Amniotic stem cell (primary cell): Measurements from ENCODE around the gene IPO5.
"Not testable (repeated sequence)": the region's sequence is repeated elsewhere in the genome, so short reads cannot be mapped to it uniquely, and the experiment has no call there.

ENCODE experiments used
- DNase-seq: peaks from one replicate; lab custom pipeline; 2025; lab: John Stamatoyannopoulos, UW

Gene IPO5

DNA sequence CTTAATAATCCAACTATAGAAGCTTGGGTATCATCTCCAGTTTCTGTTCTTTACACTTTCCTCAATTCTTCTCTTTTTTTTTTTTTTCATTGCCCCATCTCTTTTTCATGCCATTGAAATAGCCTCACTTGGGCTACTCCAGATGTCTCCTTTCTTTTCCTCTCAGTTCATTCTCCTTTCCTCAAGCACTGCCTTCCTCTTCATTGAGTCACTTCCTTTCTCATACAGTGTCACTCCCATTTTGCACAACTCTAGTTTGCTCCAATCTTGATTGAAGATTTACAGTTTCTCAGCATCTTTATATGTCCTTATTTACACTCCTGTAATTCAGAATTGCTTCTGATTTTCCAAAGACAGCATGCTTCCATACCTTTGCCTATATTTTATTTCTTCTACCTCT, 61.3 kb downstream of the IPO5 start:
- peak; percentile 58 for DNase-seq

DNA sequence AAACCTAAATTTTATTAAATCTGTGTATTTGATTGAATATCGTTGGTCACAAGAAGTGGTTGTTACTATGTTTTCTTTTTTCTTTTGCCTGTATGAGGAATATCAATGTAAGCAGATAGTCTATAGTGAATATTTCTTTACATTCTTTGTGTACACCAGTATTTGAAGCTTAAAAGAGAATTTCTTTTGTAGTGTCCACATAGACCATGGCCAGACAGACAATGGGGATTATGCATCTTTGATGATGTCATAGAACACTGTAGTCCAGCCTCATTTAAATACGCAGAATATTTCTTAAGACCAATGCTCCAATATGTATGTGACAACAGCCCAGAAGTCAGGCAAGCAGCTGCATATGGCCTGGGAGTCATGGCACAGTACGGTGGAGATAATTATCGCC, 64.8 kb downstream of the IPO5 start:
- DNase-seq, result no peak

DNA sequence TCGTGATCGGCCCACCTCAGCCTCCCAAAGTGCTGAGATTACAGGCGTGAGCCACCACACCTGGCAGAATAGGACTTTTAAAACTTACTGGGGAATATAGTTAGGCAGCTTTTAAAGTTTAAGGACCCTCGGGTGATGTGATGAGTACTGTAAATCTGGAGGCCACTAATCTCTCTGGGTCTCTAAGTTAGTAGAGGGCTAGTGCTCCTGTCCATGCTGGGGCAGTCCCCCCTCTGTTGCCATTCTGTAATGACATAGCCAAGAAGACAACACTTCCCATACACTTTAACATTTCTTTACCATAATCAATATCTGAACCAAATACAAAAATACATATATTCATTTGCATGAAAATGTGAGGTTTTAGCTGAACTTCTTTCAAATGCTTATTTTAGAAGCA, 65.7 kb downstream of the IPO5 start:
- DNase-seq, result no peak

DNA sequence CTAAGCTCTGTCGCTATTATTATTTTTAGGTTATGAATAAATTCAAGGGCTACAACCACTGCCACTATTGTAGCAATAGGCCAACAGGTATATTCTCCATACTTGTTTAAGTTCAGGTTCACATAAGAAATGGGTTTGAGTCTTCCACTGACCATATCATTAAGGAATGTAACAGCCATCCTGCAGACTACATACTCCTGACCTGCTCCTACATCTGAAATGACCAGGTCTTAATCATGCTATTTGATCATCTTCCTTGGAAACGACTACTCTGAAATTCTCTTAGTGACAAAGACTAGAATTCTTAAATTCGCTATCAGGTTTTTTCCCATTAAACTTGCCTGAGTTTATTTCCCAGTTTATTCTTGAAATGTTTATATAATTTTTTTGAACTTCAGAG, 66.8 kb downstream of the IPO5 start:
- DNase-seq, result no peak

DNA sequence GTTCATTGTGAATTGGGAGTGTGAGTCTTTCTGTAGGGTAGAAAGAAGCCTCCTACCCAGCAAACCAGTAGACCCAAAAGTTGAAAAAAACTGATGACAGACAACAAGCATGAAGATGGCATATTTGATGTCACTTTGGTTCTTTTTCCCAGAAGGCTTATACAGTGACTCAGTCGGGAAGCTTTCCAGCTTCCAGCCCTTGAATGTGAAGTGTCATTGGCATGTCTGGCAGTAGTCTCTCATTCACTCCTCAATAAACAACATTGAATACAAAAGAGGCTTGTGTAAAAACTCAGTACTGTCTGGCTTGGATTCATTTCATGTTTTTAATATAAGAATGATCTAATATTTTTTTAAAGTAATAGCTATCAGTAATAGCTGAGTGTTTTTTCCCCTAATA, 68.7 kb downstream of the IPO5 start:
- no peak for DNase-seq

DNA sequence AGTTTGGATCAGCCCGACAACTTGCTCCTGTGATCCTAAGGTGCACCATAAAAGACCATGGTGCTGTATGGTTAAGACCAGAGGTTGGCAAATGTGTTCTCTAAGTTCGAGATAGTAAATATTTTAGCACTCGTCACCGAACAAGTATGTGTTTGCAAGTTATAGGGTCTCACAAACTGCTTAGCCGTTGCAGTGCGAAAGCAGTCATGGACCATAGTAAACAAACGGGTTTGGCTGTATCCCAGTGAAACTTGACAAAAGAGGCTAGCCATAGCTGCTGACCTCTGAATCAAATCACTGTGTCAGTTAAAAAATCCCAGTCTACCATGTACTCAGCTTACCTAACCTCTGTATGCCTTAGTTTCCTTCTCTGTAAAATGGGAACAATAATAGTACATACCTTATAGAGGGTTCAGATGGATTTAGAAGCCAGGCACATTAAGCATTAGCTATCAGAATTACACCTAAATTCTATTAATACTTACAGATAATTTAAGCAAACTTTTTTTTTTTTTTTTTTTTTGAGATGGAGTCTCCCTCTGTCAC, 72.1 kb downstream of the IPO5 start:
- DNase-seq, result no peak

GRCh38 chr13:98026457-98026857, 73.0 kb downstream of the IPO5 start:
- DNase-seq, result no peak

DNA sequence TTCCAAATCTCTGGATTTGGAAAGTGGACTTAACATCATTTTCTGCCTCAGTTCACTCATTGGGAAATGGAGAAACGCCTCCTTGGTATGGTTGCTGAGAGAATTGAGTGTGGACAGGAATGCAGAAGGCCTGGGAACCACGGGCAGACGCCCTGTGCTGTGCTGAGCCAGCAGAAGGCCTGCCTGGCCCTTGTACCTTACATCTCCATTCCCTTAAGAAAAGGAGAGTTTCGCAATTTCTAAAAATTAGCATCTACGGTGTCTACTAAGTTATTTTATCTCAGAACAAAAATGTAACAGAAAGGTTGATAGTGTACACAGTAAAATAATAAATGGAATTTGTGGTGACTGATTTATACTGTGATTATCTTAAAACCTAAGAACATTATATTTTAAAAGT, 78.7 kb downstream of the IPO5 start:
- no peak for DNase-seq

DNA sequence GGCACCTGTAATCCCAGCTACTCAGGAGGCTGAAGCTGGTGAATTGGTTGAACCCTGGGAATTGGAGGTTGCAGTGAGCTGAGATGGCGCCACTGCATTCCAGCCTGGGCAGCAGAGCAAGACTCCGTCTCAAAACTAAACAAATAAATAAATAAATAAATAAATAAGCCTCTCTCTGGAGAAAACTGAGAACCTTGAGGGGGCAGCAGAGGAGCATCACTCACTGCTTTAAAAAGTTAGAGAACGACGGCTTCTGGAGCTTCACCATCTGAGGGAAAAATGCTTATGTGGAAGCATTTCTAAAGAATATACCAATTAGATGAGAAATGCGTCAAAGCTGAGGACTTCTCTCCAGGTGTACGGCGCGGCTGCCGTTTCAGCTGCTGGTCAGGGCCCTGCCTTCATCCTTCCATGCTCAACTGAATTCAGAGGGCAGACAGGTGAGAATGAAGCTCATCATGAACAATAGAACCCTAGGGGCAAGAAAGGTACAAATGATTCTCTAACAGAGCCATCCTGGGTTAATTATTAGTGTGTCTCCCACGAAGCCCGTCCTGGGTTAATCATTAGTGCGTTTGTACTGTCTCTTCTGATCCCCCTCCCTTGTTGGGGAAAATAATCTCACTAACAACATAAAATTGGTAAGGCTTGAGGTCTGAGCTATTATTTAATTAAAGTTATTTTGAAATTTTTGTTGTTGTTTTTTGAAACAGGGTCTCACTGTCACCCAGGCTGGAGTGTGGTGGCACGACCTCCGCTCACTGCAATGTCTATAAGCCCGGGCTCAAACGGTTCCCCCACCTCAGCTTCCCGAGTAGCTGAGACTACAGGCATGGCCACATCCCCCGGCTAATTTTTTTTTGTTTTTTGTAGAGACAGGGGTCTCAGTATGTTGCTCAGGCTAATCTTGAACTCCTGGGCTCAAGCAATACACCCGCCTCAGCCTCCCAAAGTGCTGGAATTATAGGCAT, 80.1 kb downstream of the IPO5 start:
- peak; percentile 38 for DNase-seq

GRCh38 chr13:98035373-98035772, 81.9 kb downstream of the IPO5 start:
- no peak for DNase-seq

DNA sequence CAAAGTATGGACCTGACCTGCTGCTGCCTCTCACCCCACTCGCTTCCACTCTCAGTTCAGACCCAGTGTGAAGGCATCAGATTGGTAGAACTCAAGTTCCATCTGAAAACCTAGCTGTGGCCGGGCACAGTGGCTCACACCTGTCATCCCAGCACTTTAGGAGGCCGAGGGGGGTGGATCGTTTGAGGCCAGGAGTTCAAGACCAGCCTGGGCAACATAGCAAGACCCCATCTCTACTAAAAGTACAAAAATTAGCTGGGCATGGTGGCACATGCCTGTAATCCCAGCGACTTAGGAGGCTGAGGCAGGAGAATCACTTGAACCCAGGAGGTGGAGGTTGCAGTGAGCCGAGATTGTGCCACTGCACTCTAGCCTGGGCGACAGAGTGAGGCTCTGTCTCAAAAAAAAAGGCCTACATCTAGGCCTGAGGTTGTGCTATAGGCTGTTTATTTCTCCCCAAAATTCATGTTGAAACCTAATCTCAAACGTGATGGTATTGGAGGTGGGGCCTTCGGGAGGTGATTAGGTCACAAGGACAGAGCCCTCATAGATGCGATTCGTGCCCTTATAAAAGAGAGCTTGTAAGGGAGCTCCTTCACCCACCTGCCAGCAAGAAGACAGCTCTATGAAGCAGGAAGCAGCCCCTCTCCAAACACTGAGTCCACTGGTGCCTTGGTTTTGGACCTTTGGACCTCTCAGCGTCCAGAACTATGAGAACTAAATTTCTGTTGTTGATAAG, 83.3 kb downstream of the IPO5 start:
- not testable (repeated sequence) for DNase-seq

DNA sequence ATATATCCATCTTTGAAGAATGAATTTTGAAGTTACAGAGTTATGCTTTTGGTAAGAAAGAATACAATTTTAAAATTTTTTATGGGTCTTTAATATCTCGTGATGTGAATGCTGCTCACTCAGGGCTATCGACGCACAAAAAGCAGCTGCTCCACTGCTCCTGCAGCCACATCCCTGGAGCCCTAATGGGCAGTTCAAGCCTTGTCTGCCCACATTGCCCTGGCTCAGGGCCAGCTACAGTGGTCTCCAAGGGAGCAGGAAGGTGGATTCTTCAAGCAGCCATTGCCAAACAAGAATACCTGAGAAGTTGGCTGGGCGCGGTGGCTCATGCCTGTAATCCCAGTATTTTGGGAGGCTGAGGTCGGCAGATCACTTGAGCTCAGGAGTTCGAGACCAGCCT, 85.8 kb downstream of the IPO5 start:
- no peak for DNase-seq

DNA sequence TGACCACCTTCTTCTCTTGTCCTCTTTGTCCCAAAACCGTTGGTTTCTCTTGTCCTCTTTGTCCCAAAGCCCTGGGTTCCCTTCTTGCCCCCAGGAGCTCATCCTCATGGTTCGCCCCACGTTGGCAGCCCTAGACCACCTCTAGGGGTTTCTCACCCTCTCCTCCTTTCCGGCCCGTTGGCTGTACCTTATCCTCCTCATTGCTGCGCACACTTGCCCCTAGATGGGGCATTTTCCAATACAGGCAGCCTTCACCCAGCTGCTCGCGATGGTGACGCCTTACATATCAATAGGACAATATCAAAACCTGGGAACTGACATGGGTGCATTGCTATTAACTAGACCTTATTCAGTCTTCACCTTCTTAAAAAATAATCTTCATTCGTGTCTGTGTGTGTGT, 86.5 kb downstream of the IPO5 start:
- no peak for DNase-seq

DNA sequence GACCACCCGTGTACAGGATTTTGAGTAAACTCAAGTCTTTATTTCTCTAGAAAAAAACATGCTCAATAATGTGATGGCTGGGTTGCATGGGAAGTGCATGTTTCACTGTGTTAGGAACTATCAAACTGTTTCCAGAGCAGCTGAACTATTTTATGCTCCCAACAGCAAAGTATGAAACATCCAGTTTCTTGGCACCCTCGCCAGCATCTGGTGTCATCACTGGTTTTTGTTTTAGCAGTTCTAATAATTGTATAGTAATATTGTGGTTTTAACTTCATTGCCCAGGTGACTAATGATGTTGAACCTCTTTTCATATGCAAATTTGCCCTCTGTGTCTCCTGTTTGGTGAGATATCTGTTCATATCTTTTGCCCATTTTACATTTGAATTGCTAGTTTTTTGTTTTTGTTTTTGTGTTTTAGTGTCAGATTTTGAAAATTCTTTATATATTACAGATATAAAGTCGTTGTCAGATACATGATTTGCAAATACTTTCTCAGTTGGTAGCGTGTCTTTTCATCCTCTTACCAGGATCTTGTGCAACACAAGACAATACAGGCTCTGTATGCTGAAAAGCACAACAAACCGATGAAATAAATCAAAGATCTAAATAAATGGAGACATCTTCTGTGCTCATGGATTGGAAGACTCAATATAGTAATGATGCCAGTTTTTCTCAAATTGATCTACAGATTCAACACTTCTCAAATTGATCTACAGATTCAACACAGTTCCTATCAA, 87.8 kb downstream of the IPO5 start:
- no peak for DNase-seq

GRCh38 chr13:98044301-98044700, 90.8 kb downstream of the IPO5 start:
- DNase-seq, result no peak

GRCh38 chr13:98047785-98048184, 94.3 kb downstream of the IPO5 start:
- not testable (repeated sequence) for DNase-seq

DNA sequence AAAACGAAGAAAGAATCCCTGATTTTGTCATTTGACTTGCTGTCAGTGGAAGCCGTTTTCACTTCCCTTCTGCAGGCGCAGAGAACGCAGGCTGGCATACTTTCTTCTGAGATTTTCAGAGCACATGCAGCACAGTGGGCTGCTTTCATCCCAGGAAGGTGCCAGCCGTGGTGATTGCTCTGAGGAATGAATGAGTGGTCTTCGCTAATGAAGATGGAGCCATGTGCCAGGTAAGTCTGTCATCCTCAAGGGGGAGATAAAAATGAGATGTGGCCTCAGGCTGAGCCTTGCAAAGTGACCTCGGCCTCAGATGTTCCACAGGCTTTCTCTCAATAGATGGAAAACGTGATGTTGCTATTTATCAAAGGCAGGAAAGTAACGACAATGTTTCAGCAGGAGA, 94.8 kb downstream of the IPO5 start:
- DNase-seq, result no peak

DNA sequence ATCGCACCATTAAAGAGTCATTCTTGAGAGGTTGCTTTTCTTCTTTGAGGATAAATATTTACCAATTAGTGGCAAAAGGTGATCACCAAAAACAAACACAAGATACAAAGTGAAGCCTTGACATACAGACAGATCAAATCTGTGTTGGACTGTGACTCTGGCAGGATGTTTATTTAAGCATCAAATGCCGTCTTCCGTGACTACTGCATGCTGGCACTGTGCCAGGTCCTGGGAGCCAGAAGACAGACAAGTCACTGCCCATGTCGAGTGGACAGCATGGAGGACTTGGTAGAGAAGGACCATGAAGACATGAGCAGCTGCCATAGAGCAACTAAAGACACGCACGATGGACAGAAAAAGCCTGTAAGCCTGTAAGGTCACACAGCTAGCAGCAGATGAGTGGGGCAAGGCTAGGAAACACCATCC, 96.6 kb downstream of the IPO5 start:
- DNase-seq, result no peak

DNA sequence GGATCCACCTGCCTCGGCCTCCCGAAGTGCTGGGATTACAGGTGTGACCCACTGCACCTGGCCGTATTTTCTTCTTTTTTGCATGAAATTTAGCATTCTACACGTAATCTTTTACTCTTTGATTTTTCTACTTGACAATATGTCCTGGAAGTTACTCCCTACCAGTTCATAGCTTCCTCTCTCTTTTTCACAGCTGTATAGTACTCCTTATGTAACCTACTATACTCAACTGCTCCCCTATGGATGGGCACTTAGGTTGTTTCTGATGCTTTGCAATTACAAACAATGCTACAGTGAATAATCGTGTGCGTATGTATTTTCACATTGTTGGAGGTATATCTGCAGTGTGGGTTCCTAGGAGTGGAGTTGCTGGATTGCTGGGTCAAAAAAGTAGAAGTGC, 98.9 kb downstream of the IPO5 start:
- no peak for DNase-seq

DNA sequence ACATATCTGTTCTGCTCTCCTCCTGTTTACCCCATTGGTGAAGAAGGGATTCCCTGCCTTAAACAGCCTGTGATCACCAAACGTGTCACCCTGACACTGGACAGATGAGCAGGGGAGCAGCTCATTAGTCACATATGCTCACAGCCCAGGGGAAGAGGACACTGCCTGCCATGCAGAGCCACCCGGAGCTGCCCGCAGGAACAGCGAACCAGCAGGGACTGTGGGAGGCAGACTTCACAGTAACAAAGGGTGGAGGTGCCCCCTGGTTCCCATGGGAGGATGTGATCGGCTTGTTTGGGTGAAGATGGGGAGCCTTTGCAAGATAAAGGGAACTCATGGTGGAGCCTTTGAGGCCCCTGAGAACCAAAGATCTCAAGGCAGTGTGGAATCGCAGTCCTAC, 100.8 kb downstream of the IPO5 start:
- no peak for DNase-seq

GRCh38 chr13:98055623-98056022, 102.1 kb downstream of the IPO5 start:
- DNase-seq, result no peak

GRCh38 chr13:98056839-98057410, 103.5 kb downstream of the IPO5 start:
- DNase-seq, result no peak
